ENCODE results near the gene SLC14A1.

SLC14A1 gene

GRCh38 chr18:45727068-45727467, 3.1 kb downstream of the SLC14A1 start:
- TF ChIP-seq CEBPB (IDR thresholded peaks at IDR 0.05) (no peak), TCF12 (IDR thresholded peaks at IDR 0.05; ENCODE audit: low read depth) (no peak), NFIC (IDR thresholded peaks at IDR 0.05) (no peak), EP300 (IDR thresholded peaks at IDR 0.05; ENCODE audit: borderline replicate concordance) (no peak), MAX (IDR thresholded peaks at IDR 0.05) (no peak), CREB1 (IDR thresholded peaks at IDR 0.05; ENCODE audit: low read depth) (no peak), FOXM1 (IDR thresholded peaks at IDR 0.05; ENCODE audit: borderline replicate concordance, low read depth) (no peak), RAD21 (IDR thresholded peaks at IDR 0.05; ENCODE audit: low read depth) (no peak), ZBTB7A (IDR thresholded peaks at IDR 0.05; ENCODE audit: low read depth) (no peak), EGR1 (IDR thresholded peaks at IDR 0.05) (no peak), TEAD4 (IDR thresholded peaks at IDR 0.05) (no peak), USF1 (IDR thresholded peaks at IDR 0.05) (no peak), TAF1 (IDR thresholded peaks at IDR 0.05; ENCODE audit: low read depth) (no peak), REST (IDR thresholded peaks at IDR 0.05; ENCODE audit: low read depth) (no peak), YY1 (IDR thresholded peaks at IDR 0.05; ENCODE audit: low read depth) (no peak)

GRCh38 chr18:45728336-45729010, 4.5 kb downstream of the SLC14A1 start:
- TF ChIP-seq EP300 (IDR thresholded peaks at IDR 0.05; ENCODE audit: borderline replicate concordance) (no peak), YY1 (IDR thresholded peaks at IDR 0.05; ENCODE audit: low read depth) (no peak), USF1 (IDR thresholded peaks at IDR 0.05) (no peak), REST (IDR thresholded peaks at IDR 0.05; ENCODE audit: low read depth) (no peak), RAD21 (IDR thresholded peaks at IDR 0.05; ENCODE audit: low read depth) (no peak), MAX (IDR thresholded peaks at IDR 0.05) (no peak), CREB1 (IDR thresholded peaks at IDR 0.05; ENCODE audit: low read depth) (no peak), TCF12 (IDR thresholded peaks at IDR 0.05; ENCODE audit: low read depth) (no peak), EGR1 (IDR thresholded peaks at IDR 0.05) (no peak), TAF1 (IDR thresholded peaks at IDR 0.05; ENCODE audit: low read depth) (no peak), TEAD4 (IDR thresholded peaks at IDR 0.05) (no peak), ZBTB7A (IDR thresholded peaks at IDR 0.05; ENCODE audit: low read depth) (no peak), CEBPB (IDR thresholded peaks at IDR 0.05) (no peak), FOXM1 (IDR thresholded peaks at IDR 0.05; ENCODE audit: borderline replicate concordance, low read depth) (no peak), NFIC (IDR thresholded peaks at IDR 0.05) (no peak)

- no peak for TF ChIP-seq NFIC (IDR thresholded peaks at IDR 0.05)
- no peak for TF ChIP-seq YY1 (IDR thresholded peaks at IDR 0.05; ENCODE audit: low read depth)
- no peak for TF ChIP-seq EP300 (IDR thresholded peaks at IDR 0.05; ENCODE audit: borderline replicate concordance)
- no peak for TF ChIP-seq TCF12 (IDR thresholded peaks at IDR 0.05; ENCODE audit: low read depth)
- TF ChIP-seq REST (IDR thresholded peaks at IDR 0.05; ENCODE audit: low read depth), result no peak
Observed at GRCh38 chr18:45730832-45731575, 7.0 kb downstream of the SLC14A1 start.

- no peak for TF ChIP-seq REST (IDR thresholded peaks at IDR 0.05; ENCODE audit: low read depth)
- TF ChIP-seq NFIC (IDR thresholded peaks at IDR 0.05), result no peak
- TF ChIP-seq MAX (IDR thresholded peaks at IDR 0.05), result no peak
- TF ChIP-seq EP300 (IDR thresholded peaks at IDR 0.05; ENCODE audit: borderline replicate concordance), result no peak
- TF ChIP-seq EGR1 (IDR thresholded peaks at IDR 0.05), result no peak
- TF ChIP-seq TAF1 (IDR thresholded peaks at IDR 0.05; ENCODE audit: low read depth), result no peak
- TF ChIP-seq YY1 (IDR thresholded peaks at IDR 0.05; ENCODE audit: low read depth), result no peak
- TF ChIP-seq FOXM1 (IDR thresholded peaks at IDR 0.05; ENCODE audit: borderline replicate concordance, low read depth), result no peak
- no peak for TF ChIP-seq TCF12 (IDR thresholded peaks at IDR 0.05; ENCODE audit: low read depth)
- no peak for TF ChIP-seq TEAD4 (IDR thresholded peaks at IDR 0.05)
- TF ChIP-seq ZBTB7A (IDR thresholded peaks at IDR 0.05; ENCODE audit: low read depth), result no peak
Observed at GRCh38 chr18:45731716-45732115, 7.7 kb downstream of the SLC14A1 start.
